SHP77 (cell line): ENCODE results near the gene FRZB.
"Not testable (repeated sequence)": the region's sequence is repeated elsewhere in the genome, so short reads cannot be mapped to it uniquely, and the experiment has no call there.

Source experiments
- DNase-seq, 2 experiments: peaks; one replicate each; lab custom pipeline; 2025; lab: John Stamatoyannopoulos, UW

FRZB gene

GRCh38 chr2:182866461-182867406 is at the start of gene FRZB:
FRZB (minus strand) TSS chr2:182866637; CDS start chr2:182866552, 85 bp downstream.
- DNase-seq = no peak

GRCh38 chr2:182915369-182916326 is 49.2 kb upstream of the FRZB start:
- no peak for DNase-seq

GRCh38 chr2:182914852-182915251 is 48.4 kb upstream of the FRZB start:
- no peak for DNase-seq

GRCh38 chr2:182913064-182913463 is 46.6 kb upstream of the FRZB start:
- no peak for DNase-seq

- DNase-seq = no peak
Observed at GRCh38 chr2:182912518-182912915, 46.1 kb upstream of the FRZB start.

GRCh38 chr2:182911813-182912517 is 45.5 kb upstream of the FRZB start:
- DNase-seq = no peak

- no peak for DNase-seq
Observed at GRCh38 chr2:182910965-182911364, 44.5 kb upstream of the FRZB start.

GRCh38 chr2:182907081-182907830 is 40.8 kb upstream of the FRZB start:
- no peak for DNase-seq

- no peak for DNase-seq
Observed at GRCh38 chr2:182906454-182906853, 40.0 kb upstream of the FRZB start.

GRCh38 chr2:182904844-182905243 is 38.4 kb upstream of the FRZB start:
- DNase-seq = no peak

- DNase-seq = no peak
Observed at GRCh38 chr2:182903566-182903965, 37.1 kb upstream of the FRZB start.

GRCh38 chr2:182901748-182902147 is 35.3 kb upstream of the FRZB start:
- no peak for DNase-seq

GRCh38 chr2:182898718-182899117 is 32.3 kb upstream of the FRZB start:
- no peak for DNase-seq

GRCh38 chr2:182897137-182897536 is 30.7 kb upstream of the FRZB start:
- no peak for DNase-seq

- DNase-seq = no peak
Observed at GRCh38 chr2:182895798-182896197, 29.4 kb upstream of the FRZB start.

GRCh38 chr2:182895169-182895568 is 28.7 kb upstream of the FRZB start:
- DNase-seq = no peak

- no peak for DNase-seq
Observed at GRCh38 chr2:182894174-182894573, 27.7 kb upstream of the FRZB start.

- no peak for DNase-seq
Observed at GRCh38 chr2:182893666-182894065, 27.2 kb upstream of the FRZB start.

- DNase-seq = not testable (repeated sequence)
Observed at GRCh38 chr2:182893035-182893434, 26.6 kb upstream of the FRZB start.

- no peak for DNase-seq
Observed at GRCh38 chr2:182891611-182892010, 25.2 kb upstream of the FRZB start.

GRCh38 chr2:182890773-182891378 is 24.4 kb upstream of the FRZB start:
- DNase-seq = no peak
